Tibial nerve (tissue), 4 donors: ENCODE data around the gene CDH8. TPM values are rescaled to one million over a fixed set of nuclear protein-coding genes. Genes with fewer than 3 reads are reported as not detected.
"Not testable (repeated sequence)": the region's sequence is repeated elsewhere in the genome, so short reads cannot be mapped to it uniquely, and the experiment has no call there.

Source experiments
- DNase-seq, 2 donors: peaks; one replicate each; pipeline ENCODE4 v3.0.0-alpha.2; 2019; ENCODE audit warnings: low spot score in 2 of 2
- H3K27ac ChIP-seq, 4 donors: fragments of 200-600 bp; sonication (generic) in 3 of 4; one replicate each; pipeline ENCODE4 v1.5.1; 2017 to 2019; ENCODE audit warnings: mild to moderate bottlenecking in 1 of 4
- H3K27me3 ChIP-seq, 2 donors: fragments of 200-600 bp; sonication (generic) in 1 of 2; one replicate each; pipeline versions ENCODE4 v1.5.1 to v1.6.0; 2017 to 2019
- H3K36me3 ChIP-seq, 3 donors: fragments of 200-600 bp; sonication (generic); one replicate each; pipeline ENCODE4 v1.5.1; 2018 to 2019
- H3K4me1 ChIP-seq, 4 donors: fragments of 200-600 bp; sonication (generic) in 3 of 4; one replicate each; pipeline ENCODE4 v1.5.1; 2017 to 2019
- H3K4me3 ChIP-seq, 4 donors: fragments of 200-600 bp; sonication (generic) in 3 of 4; one replicate each; pipeline ENCODE4 v1.5.1; 2017 to 2019; ENCODE audit warnings: mild to moderate bottlenecking in 1 of 4, moderate library complexity in 1 of 4
- H3K9me3 ChIP-seq, 4 donors: fragments of 200-600 bp; sonication (generic) in 3 of 4; one replicate each; pipeline ENCODE4 v1.5.1; 2017 to 2019
- CTCF ChIP-seq, 5 experiments: fragments of 200-600 bp in 3 of 5; fragments of 450-650 bp in 2 of 5; sonication (generic) in 3 of 5; IDR thresholded peaks; one replicate each; pipeline ENCODE4 v1.5.1; 2016 to 2019; ENCODE audit warnings: antibody characterized with exemption in 5 of 5, mild to moderate bottlenecking in 3 of 5, moderate library complexity in 2 of 5
- EP300 ChIP-seq, 2 donors: sonication (generic); formaldehyde crosslinking; IDR thresholded peaks; one replicate each; pipeline ENCODE4 v1.6.1; 2017; ENCODE audit warnings: antibody characterized with exemption in 2 of 2, mild to moderate bottlenecking in 1 of 2
- POLR2A ChIP-seq, 2 donors: fragments of 450-650 bp; IDR thresholded peaks; one replicate each; pipeline ENCODE4 v1.6.1; 2017; ENCODE audit warnings: antibody characterized with exemption in 2 of 2, mild to moderate bottlenecking in 2 of 2, moderate library complexity in 2 of 2
- WGBS, 2 donors: methylation state at CpG; one replicate each; pipeline ENCODE4 v1.1.5; 2018; 5-methylcytosine and 5-hydroxymethylcytosine counted together
- total RNA-seq, 4 donors: library from RNA; depleted of rRNA; stranded (reverse); fragments of >200 nt; gene quantifications; one replicate each; pipeline ENCODE4 v1.1.0, GENCODE V29; 2016

Gene CDH8
- total RNA-seq, 4 donors from 2014 or later = 0.22 TPM; not detected in 3

DNA sequence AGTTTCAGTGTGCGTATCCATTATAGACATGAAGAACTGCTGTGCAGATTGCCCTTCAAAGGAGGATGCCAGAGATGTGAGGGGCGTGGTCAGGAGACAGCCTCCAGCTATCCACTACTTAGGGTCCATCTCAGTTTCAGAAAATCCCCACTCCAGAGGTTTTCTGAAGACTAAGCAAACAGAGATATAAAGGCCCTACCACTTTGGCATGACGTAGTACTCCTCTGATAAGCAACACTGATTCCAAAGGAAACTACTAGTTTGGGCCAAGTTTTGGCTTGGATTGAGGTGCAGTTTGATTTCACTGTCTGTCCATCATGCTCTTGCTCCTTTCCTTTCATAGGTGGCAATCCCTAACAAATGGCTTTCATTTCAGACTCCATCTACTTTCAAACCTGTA lies 228.7 kb downstream of the CDH8 start:
- no peak overlapping the region for H3K4me3 ChIP-seq

DNA sequence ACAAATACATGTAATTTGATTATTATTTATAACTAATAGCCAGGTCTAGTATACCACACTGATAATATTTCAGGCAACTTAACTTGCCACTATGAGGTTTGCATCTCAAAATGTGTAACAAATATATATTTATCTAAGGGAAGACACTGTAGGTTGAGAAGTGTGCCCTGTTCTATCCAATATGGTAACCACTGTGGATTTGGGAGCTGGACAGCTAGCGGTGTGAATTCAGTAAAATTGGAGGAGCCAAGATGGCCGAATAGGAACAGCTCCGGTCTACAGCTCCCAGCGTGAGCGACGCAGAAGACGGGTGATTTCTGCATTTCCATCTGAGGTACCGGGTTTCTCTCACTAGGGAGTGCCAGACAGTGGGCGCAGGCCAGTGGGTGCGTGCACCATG lies 235.0 kb downstream of the CDH8 start:
- H3K27me3 ChIP-seq, H3K36me3 ChIP-seq, DNase-seq, H3K4me3 ChIP-seq, H3K27ac ChIP-seq, H3K4me1 ChIP-seq, H3K9me3 ChIP-seq: not testable (repeated sequence)
- 93 to 98% methylated on average over 8 of the region's 10 CpGs for WGBS, 2 donors

More for the DNA sequence above, 228.7 kb downstream of the CDH8 start:
- WGBS, 2 donors = 89 to 93% methylated on average over 3 of the region's 3 CpGs
- no peaks in the 10 kb centered on the region for H3K4me1 ChIP-seq
- H3K27me3 ChIP-seq = no peaks in the 10 kb centered on the region
- no peaks in the 10 kb centered on the region for H3K36me3 ChIP-seq
- no peak for DNase-seq
- TF ChIP-seq CTCF (IDR thresholded peaks at IDR 0.05) (no peak), POLR2A (IDR thresholded peaks at IDR 0.05) (no peak), EP300 (IDR thresholded peaks at IDR 0.05) (no peak)
- H3K27ac ChIP-seq = no peak overlapping the region
- no peaks in the 10 kb centered on the region for H3K9me3 ChIP-seq

- TF ChIP-seq CTCF (IDR thresholded peaks at IDR 0.05) (no peak), EP300 (IDR thresholded peaks at IDR 0.05) (no peak), POLR2A (IDR thresholded peaks at IDR 0.05) (no peak)
- H3K4me3 ChIP-seq = no peak overlapping the region
- H3K36me3 ChIP-seq = no peaks in the 10 kb centered on the region
- no peak for DNase-seq
- H3K27me3 ChIP-seq = no peaks in the 10 kb centered on the region
- H3K4me1 ChIP-seq = no peaks in the 10 kb centered on the region
- no peaks in the 10 kb centered on the region for H3K9me3 ChIP-seq
- H3K27ac ChIP-seq = no peak overlapping the region
- WGBS, 2 donors = 72 to 75% methylated on average over 2 of the region's 2 CpGs
These were observed 237.5 kb downstream of the CDH8 start for GRCh38 chr16:61798741-61799140.

- TF ChIP-seq CTCF (IDR thresholded peaks at IDR 0.05) (no peak), POLR2A (IDR thresholded peaks at IDR 0.05) (no peak)
- Histone ChIP-seq H3K36me3 (no peaks in the 10 kb centered on the region), H3K4me3 (no peak overlapping the region), H3K9me3 (no peaks in the 10 kb centered on the region), H3K4me1 (no peaks in the 10 kb centered on the region), H3K27me3 (no peaks in the 10 kb centered on the region), H3K27ac (no peak overlapping the region)
- no peak for DNase-seq
- WGBS, 2 donors = 50 to 62% methylated on average over 1 of the region's 1 CpG
These were observed 238.2 kb downstream of the CDH8 start for GRCh38 chr16:61797961-61798507.

DNA sequence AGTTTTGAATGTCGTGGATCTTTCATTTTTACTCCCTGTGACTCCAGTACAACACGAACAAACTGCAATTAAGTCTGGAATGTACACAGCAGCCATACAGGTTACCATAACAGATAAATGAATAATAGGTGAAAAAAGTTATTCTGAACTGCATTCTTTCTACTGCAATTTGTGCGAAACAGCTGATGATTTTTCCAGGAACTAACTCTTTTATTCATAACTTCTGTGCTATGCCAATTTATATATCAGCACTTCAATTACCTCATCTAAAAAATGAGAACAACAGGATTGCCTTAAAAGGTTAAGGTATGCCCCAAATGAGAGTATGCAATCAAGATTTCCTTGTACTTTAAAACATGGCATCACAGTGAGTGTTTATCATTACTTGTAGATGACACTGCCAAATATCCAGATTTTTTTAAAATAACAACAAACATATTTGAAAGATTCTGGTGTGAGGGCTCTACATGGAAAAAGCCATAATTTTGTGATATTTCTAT lies 238.9 kb downstream of the CDH8 start:
- WGBS, 2 donors = 63 to 71% methylated on average over 3 of the region's 3 CpGs
- no peaks in the 10 kb centered on the region for H3K4me1 ChIP-seq

More for the DNA sequence above, 238.9 kb downstream of the CDH8 start:
- Histone ChIP-seq H3K9me3 (no peaks in the 10 kb centered on the region), H3K36me3 (no peaks in the 10 kb centered on the region), H3K4me3 (no peak overlapping the region), H3K27ac (no peak overlapping the region), H3K27me3 (no peaks in the 10 kb centered on the region)
- no peak for DNase-seq
- TF ChIP-seq CTCF (IDR thresholded peaks at IDR 0.05) (no peak), POLR2A (IDR thresholded peaks at IDR 0.05) (no peak), EP300 (IDR thresholded peaks at IDR 0.05) (no peak)
